Measurements from ENCODE around the gene ITGA11. TPM values are rescaled to one million over a fixed set of nuclear protein-coding genes. Genes with fewer than 3 reads are reported as not detected.

ITGA11 gene
- total RNA-seq, 1 experiment from 2014 or later = 0.70 TPM

GRCh38 chr15:68310178-68310803 lies 121.7 kb downstream of the ITGA11 start:
- BruUV-seq (replicated peaks) = no TSS peak
- CTCF ChIA-PET = interaction anchor here (0.6 kb wide), 1 partner anchor 25 kb away, joined by 5 read pairs; no protein-coding TSS in a partner anchor

GRCh38 chr15:68309024-68309423 lies 122.9 kb downstream of the ITGA11 start:
- H3K4me2 ChIP-seq = no peak overlapping the region
- intact Hi-C loops (cut with micrococcal nuclease; ENCODE audit: unreplicated experiment) = loop anchor here (5.0 kb wide), 1 partner anchor 568 kb away; no protein-coding TSS in a partner anchor
- no peaks in the 10 kb centered on the region for H3K4me1 ChIP-seq (replicated peaks; ENCODE audit: insufficient read depth)
- no peaks in the 10 kb centered on the region for H3K36me3 ChIP-seq (ENCODE audit: low read depth)
- POLR2A ChIA-PET (ENCODE audit: unreplicated experiment) = no interaction called here
- H3K9me3 ChIP-seq (ENCODE audit: insufficient read depth, low read depth) = no peaks in the 10 kb centered on the region
- H3K4me3 ChIP-seq = no peak overlapping the region
- TF ChIP-seq EZH2 (IDR thresholded peaks at IDR 0.05; ENCODE audit: low read depth) (no peak), CTCF (conservative IDR thresholded peaks at IDR 0.05) (no peak)
- no peak overlapping the region for H2AFZ ChIP-seq
- H3F3A ChIP-seq (ENCODE audit: insufficient read depth, low read depth) = no peaks in the 10 kb centered on the region
- BruUV-seq (replicated peaks) = no TSS peak
- CTCF ChIA-PET = no interaction called here
- no peaks in the 10 kb centered on the region for H3K9me2 ChIP-seq (ENCODE audit: insufficient read depth)
- no peaks in the 10 kb centered on the region for H3K27me3 ChIP-seq (ENCODE audit: insufficient read depth, low read depth)
- H3K79me2 ChIP-seq (ENCODE audit: low read depth) = no peaks in the 10 kb centered on the region
- no peak for DNase-seq
- no peaks in the 10 kb centered on the region for H4K20me1 ChIP-seq (ENCODE audit: insufficient read depth)
- no peak overlapping the region for H3K27ac ChIP-seq

More at GRCh38 chr15:68310178-68310803, 121.7 kb downstream of the ITGA11 start:
- DNase-seq = no peak
- TF ChIP-seq CTCF (conservative IDR thresholded peaks at IDR 0.05) (no peak), EZH2 (IDR thresholded peaks at IDR 0.05; ENCODE audit: low read depth) (no peak)
- H3K4me2 ChIP-seq = no peak overlapping the region
- no peaks in the 10 kb centered on the region for H3K79me2 ChIP-seq (ENCODE audit: low read depth)
- H3K4me3 ChIP-seq = no peak overlapping the region
- H3F3A ChIP-seq (ENCODE audit: insufficient read depth, low read depth) = no peaks in the 10 kb centered on the region
- no peaks in the 10 kb centered on the region for H3K9me3 ChIP-seq (ENCODE audit: insufficient read depth, low read depth)
- POLR2A ChIA-PET (ENCODE audit: unreplicated experiment) = no interaction called here
- no peaks in the 10 kb centered on the region for H4K20me1 ChIP-seq (ENCODE audit: insufficient read depth)
- intact Hi-C loops (cut with micrococcal nuclease; ENCODE audit: unreplicated experiment) = no loop called here
- H3K27ac ChIP-seq = no peak overlapping the region
- H3K36me3 ChIP-seq (ENCODE audit: low read depth) = no peaks in the 10 kb centered on the region
- H3K9me2 ChIP-seq (ENCODE audit: insufficient read depth) = no peaks in the 10 kb centered on the region
- no peak overlapping the region for H2AFZ ChIP-seq
- no peaks in the 10 kb centered on the region for H3K27me3 ChIP-seq (ENCODE audit: insufficient read depth, low read depth)
- no peaks in the 10 kb centered on the region for H3K4me1 ChIP-seq (replicated peaks; ENCODE audit: insufficient read depth)

GRCh38 chr15:68307131-68307928 lies 124.6 kb downstream of the ITGA11 start:
- H3K27me3 ChIP-seq (ENCODE audit: insufficient read depth, low read depth) = no peaks in the 10 kb centered on the region
- H2AFZ ChIP-seq = no peak overlapping the region
- no peaks in the 10 kb centered on the region for H3K36me3 ChIP-seq (ENCODE audit: low read depth)
- ChIA-PET POLR2A (ENCODE audit: unreplicated experiment) (no interaction called here), CTCF (interaction anchor here (0.6 to 1.9 kb wide), 9 partner anchors 13 to 384 kb away, joined by 3 to 59 read pairs (median 3); partner anchors contain the start of gene FEM1B)
- H4K20me1 ChIP-seq (ENCODE audit: insufficient read depth) = no peaks in the 10 kb centered on the region
- no peak overlapping the region for H3K27ac ChIP-seq
- intact Hi-C loops (cut with micrococcal nuclease; ENCODE audit: unreplicated experiment) = loop anchor here (5.0 kb wide), 1 partner anchor 570 kb away; no protein-coding TSS in a partner anchor
- no peak for DNase-seq
- no peak for TF ChIP-seq EZH2 (IDR thresholded peaks at IDR 0.05; ENCODE audit: low read depth)
- no peak for TF ChIP-seq CTCF (conservative IDR thresholded peaks at IDR 0.05)
- H3K9me2 ChIP-seq (ENCODE audit: insufficient read depth) = no peaks in the 10 kb centered on the region
- no peak overlapping the region for H3K4me3 ChIP-seq
- H3K4me1 ChIP-seq (replicated peaks; ENCODE audit: insufficient read depth) = no peaks in the 10 kb centered on the region
- no peaks in the 10 kb centered on the region for H3F3A ChIP-seq (ENCODE audit: insufficient read depth, low read depth)
- H3K9me3 ChIP-seq (ENCODE audit: insufficient read depth, low read depth) = no peaks in the 10 kb centered on the region
- no peak overlapping the region for H3K4me2 ChIP-seq
- BruUV-seq (replicated peaks) = no TSS peak
- no peaks in the 10 kb centered on the region for H3K79me2 ChIP-seq (ENCODE audit: low read depth)

Measured in PC-9 (cell line).